NCI-H2029 (cell line): ENCODE measurements around the gene PDS5A.
"Not testable (repeated sequence)": the region's sequence is repeated elsewhere in the genome, so short reads cannot be mapped to it uniquely, and the experiment has no call there.

Experiments used
- DNase-seq: peaks from one replicate; lab custom pipeline; 2025; lab: John Stamatoyannopoulos, UW

PDS5A gene

GRCh38 chr4:39825090-39825489, 152.6 kb downstream of the PDS5A start:
- DNase-seq, result no peak

- DNase-seq, result no peak
These were observed 154.5 kb downstream of the PDS5A start for GRCh38 chr4:39823191-39823590.

GRCh38 chr4:39822662-39823061, 155.0 kb downstream of the PDS5A start:
- DNase-seq, result no peak

GRCh38 chr4:39821951-39822350, 155.8 kb downstream of the PDS5A start:
- DNase-seq, result no peak

GRCh38 chr4:39820186-39820585, 157.5 kb downstream of the PDS5A start:
- DNase-seq, result no peak

- DNase-seq, result no peak
These were observed 159.1 kb downstream of the PDS5A start for GRCh38 chr4:39818646-39819045.

GRCh38 chr4:39814403-39815185, 163.1 kb downstream of the PDS5A start:
- DNase-seq, result no peak

GRCh38 chr4:39813761-39814160, 163.9 kb downstream of the PDS5A start:
- DNase-seq, result not testable (repeated sequence)

- not testable (repeated sequence) for DNase-seq
These were observed 164.7 kb downstream of the PDS5A start for GRCh38 chr4:39813033-39813432.

- DNase-seq, result no peak
These were observed 165.2 kb downstream of the PDS5A start for GRCh38 chr4:39812500-39812899.

GRCh38 chr4:39808231-39808749, 169.4 kb downstream of the PDS5A start:
- DNase-seq, result no peak

- DNase-seq, result no peak
These were observed 175.7 kb downstream of the PDS5A start for GRCh38 chr4:39802005-39802404.

- DNase-seq, result not testable (repeated sequence)
These were observed 184.7 kb downstream of the PDS5A start for GRCh38 chr4:39792976-39793375.

- DNase-seq, result no peak
These were observed 185.2 kb downstream of the PDS5A start for GRCh38 chr4:39792529-39792928.

GRCh38 chr4:39792128-39792527, 185.6 kb downstream of the PDS5A start:
- no peak for DNase-seq

- DNase-seq, result no peak
These were observed 190.9 kb downstream of the PDS5A start for GRCh38 chr4:39786838-39787237.

GRCh38 chr4:39785083-39785482, 192.6 kb downstream of the PDS5A start:
- no peak for DNase-seq

- not testable (repeated sequence) for DNase-seq
These were observed 195.7 kb downstream of the PDS5A start for GRCh38 chr4:39781988-39782387.
